KG1 (cell line): ENCODE measurements around the gene RNGTT.
"Not testable (repeated sequence)": the region's sequence is repeated elsewhere in the genome, so short reads cannot be mapped to it uniquely, and the experiment has no call there.

Experiments
- DNase-seq: peaks from one replicate; lab custom pipeline; 2025; lab: John Stamatoyannopoulos, UW

The RNGTT gene

GRCh38 chr6:88722686-88723085 is 240.7 kb downstream of the RNGTT start:
- no peak for DNase-seq

- DNase-seq: not testable (repeated sequence)
These were observed 247.0 kb downstream of the RNGTT start for GRCh38 chr6:88716399-88716798.

GRCh38 chr6:88712243-88712936 is 251.0 kb downstream of the RNGTT start:
- DNase-seq: no peak

GRCh38 chr6:88709819-88710246 is 253.6 kb downstream of the RNGTT start:
- no peak for DNase-seq

- DNase-seq: no peak
These were observed 255.1 kb downstream of the RNGTT start for GRCh38 chr6:88708197-88708744.

- no peak for DNase-seq
These were observed 257.8 kb downstream of the RNGTT start for GRCh38 chr6:88705601-88706000.

GRCh38 chr6:88704980-88705379 is 258.4 kb downstream of the RNGTT start:
- DNase-seq: no peak

GRCh38 chr6:88702956-88703556 is 260.4 kb downstream of the RNGTT start:
- no peak for DNase-seq

GRCh38 chr6:88698661-88699060 is 264.8 kb downstream of the RNGTT start:
- no peak for DNase-seq

GRCh38 chr6:88695937-88696336 is 267.5 kb downstream of the RNGTT start:
- DNase-seq: no peak

- DNase-seq: no peak
These were observed 279.7 kb downstream of the RNGTT start for GRCh38 chr6:88683734-88684133.

- DNase-seq: no peak
These were observed 282.8 kb downstream of the RNGTT start for GRCh38 chr6:88680654-88681053.

- no peak for DNase-seq
These were observed 283.6 kb downstream of the RNGTT start for GRCh38 chr6:88679841-88680240.

GRCh38 chr6:88677356-88677755 is 286.1 kb downstream of the RNGTT start:
- no peak for DNase-seq

- DNase-seq: no peak
These were observed 291.8 kb downstream of the RNGTT start for GRCh38 chr6:88671624-88672023.

- DNase-seq: no peak
These were observed 293.0 kb downstream of the RNGTT start for GRCh38 chr6:88670369-88670768.

GRCh38 chr6:88669475-88669874 is 293.9 kb downstream of the RNGTT start:
- DNase-seq: no peak

GRCh38 chr6:88666901-88667300 is 296.5 kb downstream of the RNGTT start:
- no peak for DNase-seq

GRCh38 chr6:88665131-88665530 is 298.3 kb downstream of the RNGTT start:
- no peak for DNase-seq

- no peak for DNase-seq
These were observed 299.6 kb downstream of the RNGTT start for GRCh38 chr6:88663801-88664200.

GRCh38 chr6:88662653-88663174 is 300.7 kb downstream of the RNGTT start:
- no peak for DNase-seq

GRCh38 chr6:88662163-88662580 is 301.2 kb downstream of the RNGTT start:
- DNase-seq: no peak

GRCh38 chr6:88661136-88661535 is 302.3 kb downstream of the RNGTT start:
- no peak for DNase-seq
